ENCODE measurements around the gene UNC79. TPM values are rescaled to one million over a fixed set of nuclear protein-coding genes. Genes with fewer than 3 reads are reported as not detected.

The UNC79 gene
- total RNA-seq, 2 experiments from 2014 or later, result 0.04 to 0.05 TPM

DNA sequence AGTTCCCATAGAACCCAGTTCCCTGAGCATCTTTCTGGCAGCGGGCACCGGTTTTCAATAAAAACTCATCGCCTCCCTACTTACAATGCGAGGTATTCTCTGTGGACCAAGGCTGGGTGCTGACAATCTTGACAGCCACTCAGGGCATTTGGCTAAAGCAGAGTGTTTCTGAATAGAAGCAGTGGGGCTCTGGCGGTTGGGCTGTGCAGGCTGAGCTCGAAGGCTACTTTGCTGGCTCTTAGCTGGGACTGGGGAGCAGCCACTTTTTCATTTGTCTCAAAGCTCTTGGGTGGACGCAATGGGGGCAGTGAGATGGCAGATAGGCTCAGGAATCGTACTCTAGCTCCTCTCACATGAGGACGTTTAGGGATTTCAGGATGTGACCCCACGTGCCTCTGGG lies 151.8 kb downstream of the UNC79 start:
- Mint-ChIP-seq H3K4me3 (no peak overlapping the region), H3K4me1 (ENCODE audit: low read depth) (no peaks in the 10 kb centered on the region), H3K36me3 (ENCODE audit: low read depth) (no peaks in the 10 kb centered on the region), H3K27ac (no peak overlapping the region), H3K9me3 (no peaks in the 10 kb centered on the region), H3K27me3 (peaks cover 1% of the 10 kb centered on the region)
- POLR2A ChIA-PET, result no interaction called here
- DNase-seq (no peak), ATAC-seq (no peak)
- intact Hi-C loops (cut with micrococcal nuclease), result no loop called here
- TF ChIP-seq, protein P1, sequence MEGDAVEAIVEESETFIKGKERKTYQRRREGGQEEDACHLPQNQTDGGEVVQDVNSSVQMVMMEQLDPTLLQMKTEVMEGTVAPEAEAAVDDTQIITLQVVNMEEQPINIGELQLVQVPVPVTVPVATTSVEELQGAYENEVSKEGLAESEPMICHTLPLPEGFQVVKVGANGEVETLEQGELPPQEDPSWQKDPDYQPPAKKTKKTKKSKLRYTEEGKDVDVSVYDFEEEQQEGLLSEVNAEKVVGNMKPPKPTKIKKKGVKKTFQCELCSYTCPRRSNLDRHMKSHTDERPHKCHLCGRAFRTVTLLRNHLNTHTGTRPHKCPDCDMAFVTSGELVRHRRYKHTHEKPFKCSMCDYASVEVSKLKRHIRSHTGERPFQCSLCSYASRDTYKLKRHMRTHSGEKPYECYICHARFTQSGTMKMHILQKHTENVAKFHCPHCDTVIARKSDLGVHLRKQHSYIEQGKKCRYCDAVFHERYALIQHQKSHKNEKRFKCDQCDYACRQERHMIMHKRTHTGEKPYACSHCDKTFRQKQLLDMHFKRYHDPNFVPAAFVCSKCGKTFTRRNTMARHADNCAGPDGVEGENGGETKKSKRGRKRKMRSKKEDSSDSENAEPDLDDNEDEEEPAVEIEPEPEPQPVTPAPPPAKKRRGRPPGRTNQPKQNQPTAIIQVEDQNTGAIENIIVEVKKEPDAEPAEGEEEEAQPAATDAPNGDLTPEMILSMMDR (IDR thresholded peaks at IDR 0.05), result no peak
- CTCF ChIA-PET, result no interaction called here

DNA sequence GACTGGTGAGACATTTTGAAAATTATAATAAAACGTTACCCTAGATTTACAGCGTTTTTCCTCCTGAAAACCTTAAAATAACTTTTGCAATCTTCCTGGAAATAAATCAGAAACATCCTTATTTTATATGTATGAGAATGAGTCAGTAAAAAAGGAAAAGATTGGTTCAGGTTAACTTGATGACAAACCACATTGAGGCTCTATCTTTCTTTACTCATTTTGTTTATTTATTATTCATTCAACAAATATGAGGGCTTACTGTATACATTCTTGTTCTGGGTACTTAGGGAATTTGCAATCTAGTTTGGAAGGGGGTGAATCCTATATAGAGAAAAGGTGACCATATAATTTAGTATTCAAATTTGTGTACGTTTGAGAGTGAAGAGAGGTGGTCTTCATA lies 156.6 kb downstream of the UNC79 start:
- ChIA-PET POLR2A (no interaction called here), CTCF (no interaction called here)
- Mint-ChIP-seq H3K9me3 (no peaks in the 10 kb centered on the region), H3K4me1 (ENCODE audit: low read depth) (no peaks in the 10 kb centered on the region), H3K36me3 (ENCODE audit: low read depth) (no peaks in the 10 kb centered on the region), H3K27ac (no peak overlapping the region), H3K27me3 (peaks cover 2% of the 10 kb centered on the region), H3K4me3 (no peak overlapping the region)
- DNase-seq (no peak), ATAC-seq (no peak)
- intact Hi-C loops (cut with micrococcal nuclease), result no loop called here
- TF ChIP-seq, protein P1 (IDR thresholded peaks at IDR 0.05), result no peak

DNA sequence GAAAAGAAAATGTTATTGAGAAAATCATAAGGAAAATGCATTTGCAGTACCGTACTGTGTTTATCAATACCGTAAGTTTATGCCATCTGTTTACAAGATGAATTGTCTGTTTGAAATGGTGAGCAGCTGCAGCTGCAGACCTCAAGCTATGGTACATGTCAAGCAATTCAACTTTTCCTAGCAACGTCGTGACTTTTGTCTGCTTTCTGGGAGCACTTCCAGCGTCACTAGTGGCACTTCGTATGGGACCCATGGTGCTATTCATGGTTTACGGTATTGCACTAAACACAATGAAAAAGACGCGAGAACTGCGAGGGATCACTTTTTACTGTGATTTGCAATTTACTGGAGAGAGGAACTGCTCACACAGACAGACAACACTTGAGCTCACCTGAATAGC lies 160.8 kb downstream of the UNC79 start:
- CTCF ChIA-PET, result no interaction called here
- intact Hi-C loops (cut with micrococcal nuclease), result no loop called here
- no peaks in the 10 kb centered on the region for H3K9me3 Mint-ChIP-seq
- H3K27ac Mint-ChIP-seq, result no peak overlapping the region
- no peaks in the 10 kb centered on the region for H3K4me1 Mint-ChIP-seq (ENCODE audit: low read depth)
- H3K4me3 Mint-ChIP-seq, result no peak overlapping the region
- ATAC-seq (no peak), DNase-seq (no peak)
- TF ChIP-seq, protein P1 (IDR thresholded peaks at IDR 0.05), result no peak
- H3K36me3 Mint-ChIP-seq (ENCODE audit: low read depth), result no peaks in the 10 kb centered on the region
- POLR2A ChIA-PET, result no interaction called here
- peaks cover 9% of the 10 kb centered on the region for H3K27me3 Mint-ChIP-seq

DNA sequence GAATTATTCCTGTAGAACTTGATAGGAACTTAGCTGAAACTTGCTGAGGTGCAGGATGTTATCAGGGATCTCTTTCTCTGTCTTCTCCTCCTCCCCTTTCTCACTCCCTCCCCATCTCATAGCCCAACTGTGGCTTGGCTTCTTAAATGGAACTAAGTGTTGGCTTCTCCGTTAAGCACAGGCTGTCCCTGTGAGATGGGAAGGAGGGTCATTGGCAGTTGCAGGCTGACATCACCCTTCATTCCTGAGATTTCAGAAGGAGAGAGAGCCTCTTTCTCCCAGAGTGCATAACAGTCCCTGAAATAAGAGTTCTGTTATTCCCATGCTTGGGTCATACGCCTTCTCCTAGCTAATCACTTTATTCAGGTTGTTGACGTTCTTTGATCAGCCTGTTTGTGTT lies 162.0 kb downstream of the UNC79 start:
- POLR2A ChIA-PET, result no interaction called here

DNA sequence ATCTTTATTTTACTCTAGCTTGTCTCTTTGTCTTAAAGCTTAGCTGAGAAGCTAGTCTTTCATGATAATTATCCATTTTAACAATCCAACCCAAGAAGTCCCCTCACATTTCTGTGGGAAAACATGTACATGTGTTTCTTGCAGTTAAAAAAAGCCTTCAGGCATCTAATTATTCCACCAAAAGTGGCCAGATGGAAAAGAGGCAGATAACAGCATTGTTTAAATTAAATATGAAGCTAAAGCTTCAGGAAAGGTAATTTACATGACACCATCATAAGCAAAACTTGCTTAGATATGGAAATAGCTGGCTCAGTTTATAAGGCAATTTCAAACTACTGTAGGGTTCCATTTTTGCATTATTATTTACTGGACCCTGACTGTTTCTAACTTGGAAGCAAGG lies 175.4 kb downstream of the UNC79 start:
- Mint-ChIP-seq H3K4me1 (ENCODE audit: low read depth) (no peaks in the 10 kb centered on the region), H3K36me3 (ENCODE audit: low read depth) (no peaks in the 10 kb centered on the region), H3K27ac (no peak overlapping the region), H3K27me3 (peaks cover 16% of the 10 kb centered on the region), H3K9me3 (no peaks in the 10 kb centered on the region), H3K4me3 (no peak overlapping the region)
- TF ChIP-seq, protein P1 (IDR thresholded peaks at IDR 0.05), result no peak
- DNase-seq (no peak), ATAC-seq (no peak)
- ChIA-PET POLR2A (no interaction called here), CTCF (interaction anchor here (1.5 kb wide), 1 partner anchor 13 kb away, joined by 3 read pairs; no protein-coding TSS in a partner anchor)
- intact Hi-C loops (cut with micrococcal nuclease), result no loop called here

More for the DNA sequence above, 162.0 kb downstream of the UNC79 start:
- TF ChIP-seq, protein P1 (IDR thresholded peaks at IDR 0.05), result no peak
- ATAC-seq (no peak), DNase-seq (no peak)
- no peak overlapping the region for H3K4me3 Mint-ChIP-seq
- H3K27ac Mint-ChIP-seq, result no peak overlapping the region
- CTCF ChIA-PET, result no interaction called here
- no peaks in the 10 kb centered on the region for H3K9me3 Mint-ChIP-seq
- H3K36me3 Mint-ChIP-seq (ENCODE audit: low read depth), result no peaks in the 10 kb centered on the region
- intact Hi-C loops (cut with micrococcal nuclease), result no loop called here
- H3K27me3 Mint-ChIP-seq, result peaks cover 8% of the 10 kb centered on the region
- H3K4me1 Mint-ChIP-seq (ENCODE audit: low read depth), result no peaks in the 10 kb centered on the region
